ENCODE measurements around the gene DNM3.

The DNM3 gene

GRCh38 chr1:172443666-172444453 lies 602.6 kb downstream of the DNM3 start, which contains the start of gene PIGC:
Gene PIGC (minus strand): TSS chr1:172444069. CDS start chr1:172442622, 1,447 bp downstream.
- peaks cover 15% of the 10 kb centered on the region for H3K4me1 ChIP-seq (ENCODE audit: insufficient read depth, low read length)
- H3K4me3 ChIP-seq (ENCODE audit: low read depth in 1 of 2, low read length in 2 of 2), result peak within 1 kb of the TSS; percentile 75 to 96
- peak within 1 kb of the TSS; percentile 55 for H3K9ac ChIP-seq (ENCODE audit: low read length)
- no peaks in the 10 kb centered on the region for H3K9me3 ChIP-seq (ENCODE audit: low read length)
- H3K27me3 ChIP-seq (ENCODE audit: control insufficient read depth in 1 of 2, insufficient read depth in 2 of 2, low read length in 2 of 2), result no peaks in the 10 kb centered on the region
- peaks cover 5% of the 10 kb centered on the region for H3K36me3 ChIP-seq (ENCODE audit: insufficient read depth, low read length)
- H3K27ac ChIP-seq (ENCODE audit: low read depth, low read length), result peak within 1 kb of the TSS; percentile 53

- H3K4me3 ChIP-seq (ENCODE audit: low read depth in 1 of 2, low read length in 2 of 2), result no peak overlapping the region
- H3K27me3 ChIP-seq (ENCODE audit: control insufficient read depth in 1 of 2, insufficient read depth in 2 of 2, low read length in 2 of 2), result no peaks in the 10 kb centered on the region
- peaks cover 15% of the 10 kb centered on the region for H3K4me1 ChIP-seq (ENCODE audit: insufficient read depth, low read length)
- no peaks in the 10 kb centered on the region for H3K36me3 ChIP-seq (ENCODE audit: insufficient read depth, low read length)
- H3K9me3 ChIP-seq (ENCODE audit: low read length), result no peaks in the 10 kb centered on the region
- no peak overlapping the region for H3K9ac ChIP-seq (ENCODE audit: low read length)
- H3K27ac ChIP-seq (ENCODE audit: low read depth, low read length), result no peak overlapping the region
Measured at GRCh38 chr1:172446547-172446946, 605.2 kb downstream of the DNM3 start.

DNA sequence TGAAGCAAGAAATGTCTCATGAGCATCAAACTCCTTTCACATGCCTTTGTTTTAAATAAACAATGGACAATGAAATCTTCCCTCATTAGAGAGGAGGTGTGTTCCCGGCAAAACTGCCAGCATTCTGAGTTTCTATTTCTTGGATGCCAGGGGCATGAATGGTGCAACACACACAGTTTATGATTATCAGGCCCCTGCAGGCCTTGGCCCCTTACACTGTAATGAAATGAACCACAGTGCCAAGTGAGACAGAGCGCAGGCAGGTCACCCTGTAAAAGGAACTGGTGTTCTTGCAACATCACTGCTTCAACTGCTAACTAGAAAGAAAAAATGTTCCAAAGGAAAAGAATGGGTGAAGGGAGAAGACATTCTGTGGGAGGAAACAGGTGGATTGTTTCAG lies 606.3 kb downstream of the DNM3 start:
- no peak overlapping the region for H3K4me3 ChIP-seq (ENCODE audit: low read depth in 1 of 2, low read length in 2 of 2)
- H3K4me1 ChIP-seq (ENCODE audit: insufficient read depth, low read length), result peaks cover 12% of the 10 kb centered on the region
- no peaks in the 10 kb centered on the region for H3K36me3 ChIP-seq (ENCODE audit: insufficient read depth, low read length)
- no peaks in the 10 kb centered on the region for H3K9me3 ChIP-seq (ENCODE audit: low read length)
- no peaks in the 10 kb centered on the region for H3K27me3 ChIP-seq (ENCODE audit: control insufficient read depth in 1 of 2, insufficient read depth in 2 of 2, low read length in 2 of 2)
- H3K9ac ChIP-seq (ENCODE audit: low read length), result no peak overlapping the region
- H3K27ac ChIP-seq (ENCODE audit: low read depth, low read length), result no peak overlapping the region

GRCh38 chr1:172448995-172449584 lies 607.8 kb downstream of the DNM3 start:
- H3K27me3 ChIP-seq (ENCODE audit: control insufficient read depth in 1 of 2, insufficient read depth in 2 of 2, low read length in 2 of 2), result no peaks in the 10 kb centered on the region
- H3K4me1 ChIP-seq (ENCODE audit: insufficient read depth, low read length), result peaks cover 5% of the 10 kb centered on the region
- H3K9me3 ChIP-seq (ENCODE audit: low read length), result no peaks in the 10 kb centered on the region
- no peak overlapping the region for H3K27ac ChIP-seq (ENCODE audit: low read depth, low read length)
- H3K9ac ChIP-seq (ENCODE audit: low read length), result no peak overlapping the region
- no peak overlapping the region for H3K4me3 ChIP-seq (ENCODE audit: low read depth in 1 of 2, low read length in 2 of 2)
- no peaks in the 10 kb centered on the region for H3K36me3 ChIP-seq (ENCODE audit: insufficient read depth, low read length)

GRCh38 chr1:172449585-172450523 lies 608.6 kb downstream of the DNM3 start:
- Histone ChIP-seq H3K27ac (ENCODE audit: low read depth, low read length) (no peak overlapping the region), H3K4me3 (ENCODE audit: low read depth in 1 of 2, low read length in 2 of 2) (peak overlapping the region; percentile 15 to 21), H3K4me1 (ENCODE audit: insufficient read depth, low read length) (no peaks in the 10 kb centered on the region), H3K27me3 (ENCODE audit: control insufficient read depth in 1 of 2, insufficient read depth in 2 of 2, low read length in 2 of 2) (no peaks in the 10 kb centered on the region), H3K36me3 (ENCODE audit: insufficient read depth, low read length) (no peaks in the 10 kb centered on the region), H3K9me3 (ENCODE audit: low read length) (no peaks in the 10 kb centered on the region), H3K9ac (ENCODE audit: low read length) (no peak overlapping the region)

GRCh38 chr1:172450524-172450885 lies 609.2 kb downstream of the DNM3 start:
- H3K4me3 ChIP-seq (ENCODE audit: low read depth in 1 of 2, low read length in 2 of 2), result peak overlapping the region in 1 of 2 donors; percentile 21
- H3K9ac ChIP-seq (ENCODE audit: low read length), result no peak overlapping the region

DNA sequence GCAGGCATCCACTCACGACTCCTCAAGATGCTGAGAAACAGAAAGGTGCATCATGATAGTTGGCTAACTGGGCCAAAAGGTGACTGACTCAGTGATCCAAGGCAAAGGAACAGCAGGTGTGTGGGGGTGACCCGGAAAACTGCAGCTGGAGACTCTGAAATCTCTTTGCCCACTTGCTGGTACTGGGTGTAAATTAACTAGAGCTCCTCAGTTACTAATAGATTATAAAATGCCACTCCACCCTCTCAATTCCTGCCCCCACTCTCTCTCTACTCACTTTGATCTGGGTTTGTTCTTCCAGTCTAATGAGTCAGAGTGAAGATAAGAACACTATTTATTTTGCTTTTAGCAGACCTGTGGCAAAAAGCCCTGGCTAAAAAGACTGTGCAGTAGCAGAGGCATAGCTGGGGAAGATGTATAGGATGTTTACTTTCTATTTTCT lies 609.7 kb downstream of the DNM3 start:
- Histone ChIP-seq H3K9ac (ENCODE audit: low read length) (no peak overlapping the region), H3K4me3 (ENCODE audit: low read depth in 1 of 2, low read length in 2 of 2) (no peak overlapping the region), H3K4me1 (ENCODE audit: insufficient read depth, low read length) (no peaks in the 10 kb centered on the region), H3K27me3 (ENCODE audit: control insufficient read depth in 1 of 2, insufficient read depth in 2 of 2, low read length in 2 of 2) (no peaks in the 10 kb centered on the region), H3K9me3 (ENCODE audit: low read length) (no peaks in the 10 kb centered on the region), H3K27ac (ENCODE audit: low read depth, low read length) (no peak overlapping the region), H3K36me3 (ENCODE audit: insufficient read depth, low read length) (no peaks in the 10 kb centered on the region)

More at GRCh38 chr1:172450524-172450885, 609.2 kb downstream of the DNM3 start:
- no peaks in the 10 kb centered on the region for H3K9me3 ChIP-seq (ENCODE audit: low read length)
- no peaks in the 10 kb centered on the region for H3K36me3 ChIP-seq (ENCODE audit: insufficient read depth, low read length)
- H3K4me1 ChIP-seq (ENCODE audit: insufficient read depth, low read length), result no peaks in the 10 kb centered on the region
- H3K27ac ChIP-seq (ENCODE audit: low read depth, low read length), result no peak overlapping the region
- no peaks in the 10 kb centered on the region for H3K27me3 ChIP-seq (ENCODE audit: control insufficient read depth in 1 of 2, insufficient read depth in 2 of 2, low read length in 2 of 2)

- Histone ChIP-seq H3K4me3 (ENCODE audit: low read depth in 1 of 2, low read length in 2 of 2) (no peak overlapping the region), H3K9me3 (ENCODE audit: low read length) (no peaks in the 10 kb centered on the region), H3K36me3 (ENCODE audit: insufficient read depth, low read length) (no peaks in the 10 kb centered on the region), H3K9ac (ENCODE audit: low read length) (no peak overlapping the region), H3K27me3 (ENCODE audit: control insufficient read depth in 1 of 2, insufficient read depth in 2 of 2, low read length in 2 of 2) (no peaks in the 10 kb centered on the region), H3K4me1 (ENCODE audit: insufficient read depth, low read length) (no peaks in the 10 kb centered on the region), H3K27ac (ENCODE audit: low read depth, low read length) (no peak overlapping the region)
Measured at GRCh38 chr1:172452536-172453152, 611.3 kb downstream of the DNM3 start.

- Histone ChIP-seq H3K27me3 (ENCODE audit: control insufficient read depth in 1 of 2, insufficient read depth in 2 of 2, low read length in 2 of 2) (no peaks in the 10 kb centered on the region), H3K4me1 (ENCODE audit: insufficient read depth, low read length) (no peaks in the 10 kb centered on the region), H3K4me3 (ENCODE audit: low read depth in 1 of 2, low read length in 2 of 2) (no peak overlapping the region), H3K27ac (ENCODE audit: low read depth, low read length) (no peak overlapping the region), H3K36me3 (ENCODE audit: insufficient read depth, low read length) (no peaks in the 10 kb centered on the region), H3K9me3 (ENCODE audit: low read length) (no peaks in the 10 kb centered on the region), H3K9ac (ENCODE audit: low read length) (no peak overlapping the region)
Measured at GRCh38 chr1:172453153-172453545, 611.9 kb downstream of the DNM3 start.

GRCh38 chr1:172453607-172454006 lies 612.3 kb downstream of the DNM3 start:
- H3K9me3 ChIP-seq (ENCODE audit: low read length), result no peaks in the 10 kb centered on the region
- H3K27ac ChIP-seq (ENCODE audit: low read depth, low read length), result no peak overlapping the region
- no peaks in the 10 kb centered on the region for H3K4me1 ChIP-seq (ENCODE audit: insufficient read depth, low read length)
- no peak overlapping the region for H3K4me3 ChIP-seq (ENCODE audit: low read depth in 1 of 2, low read length in 2 of 2)
- H3K9ac ChIP-seq (ENCODE audit: low read length), result no peak overlapping the region
- no peaks in the 10 kb centered on the region for H3K27me3 ChIP-seq (ENCODE audit: control insufficient read depth in 1 of 2, insufficient read depth in 2 of 2, low read length in 2 of 2)
- H3K36me3 ChIP-seq (ENCODE audit: insufficient read depth, low read length), result no peaks in the 10 kb centered on the region

- Histone ChIP-seq H3K9ac (ENCODE audit: low read length) (no peak overlapping the region), H3K27ac (ENCODE audit: low read depth, low read length) (no peak overlapping the region), H3K4me3 (ENCODE audit: low read depth in 1 of 2, low read length in 2 of 2) (no peak overlapping the region), H3K4me1 (ENCODE audit: insufficient read depth, low read length) (no peaks in the 10 kb centered on the region), H3K36me3 (ENCODE audit: insufficient read depth, low read length) (no peaks in the 10 kb centered on the region), H3K27me3 (ENCODE audit: control insufficient read depth in 1 of 2, insufficient read depth in 2 of 2, low read length in 2 of 2) (no peaks in the 10 kb centered on the region), H3K9me3 (ENCODE audit: low read length) (no peaks in the 10 kb centered on the region)
Measured at GRCh38 chr1:172455451-172455850, 614.2 kb downstream of the DNM3 start.

Data from muscle layer of colon (tissue), 2 donors.